Immature natural killer cell (primary cell): Measurements from ENCODE around the gene CEP290. TPM values are rescaled to one million over a fixed set of nuclear protein-coding genes. Genes with fewer than 3 reads are reported as not detected.
A peak's percentile ranks its signal among the peaks of the same experiment; 100 is the strongest.

Source experiments
- DNase-seq, 3 donors: peaks; one replicate each; pipeline ENCODE4 v3.0.0; 2022; ENCODE audit warnings: mixed read lengths in 1 of 3
- H3K27ac Mint-ChIP-seq, 6 donors: one replicate each; pipeline ENCODE4 v1.8.0; 2020; ENCODE audit warnings: mixed read lengths in 6 of 6, mild to moderate bottlenecking in 5 of 6, inconsistent platforms in 4 of 6, moderate library complexity in 3 of 6
- H3K27me3 Mint-ChIP-seq, 3 donors: one replicate each; pipeline ENCODE4 v1.8.0; 2020 to 2021; ENCODE audit warnings: low read depth in 3 of 3, mild to moderate bottlenecking in 3 of 3, mixed read lengths in 3 of 3, moderate library complexity in 3 of 3, inconsistent platforms in 1 of 3
- H3K36me3 Mint-ChIP-seq, 3 donors: one replicate each; pipeline ENCODE4 v1.8.0; 2020; ENCODE audit warnings: mixed read lengths in 3 of 3, inconsistent platforms in 2 of 3, mild to moderate bottlenecking in 2 of 3
- H3K4me1 Mint-ChIP-seq, 2 donors: one replicate each; pipeline ENCODE4 v1.8.0; 2020; ENCODE audit warnings: inconsistent platforms in 2 of 2, mild to moderate bottlenecking in 2 of 2, mixed read lengths in 2 of 2, moderate library complexity in 1 of 2
- H3K4me3 Mint-ChIP-seq, 5 donors: one replicate each; pipeline ENCODE4 v1.8.0; 2020; ENCODE audit warnings: mild to moderate bottlenecking in 5 of 5, mixed read lengths in 5 of 5, inconsistent platforms in 3 of 5, moderate library complexity in 3 of 5
- H3K9me3 Mint-ChIP-seq, 6 donors: one replicate each; pipeline ENCODE4 v1.8.0; 2020; ENCODE audit warnings: mild to moderate bottlenecking in 6 of 6, mixed read lengths in 6 of 6, inconsistent platforms in 4 of 6, moderate library complexity in 3 of 6
- polyA plus RNA-seq, 3 donors: library from polyadenylated mRNA; unstranded; fragments of 300-500 nt; fragmentation: Illumina TruSeq; gene quantifications; one replicate each; pipeline ENCODE4 v1.2.3, GENCODE V29; 2021

CEP290 gene
- polyA plus RNA-seq, 3 donors from 2014 or later, result 2.9 to 7.0 (median 4.0) TPM

DNA sequence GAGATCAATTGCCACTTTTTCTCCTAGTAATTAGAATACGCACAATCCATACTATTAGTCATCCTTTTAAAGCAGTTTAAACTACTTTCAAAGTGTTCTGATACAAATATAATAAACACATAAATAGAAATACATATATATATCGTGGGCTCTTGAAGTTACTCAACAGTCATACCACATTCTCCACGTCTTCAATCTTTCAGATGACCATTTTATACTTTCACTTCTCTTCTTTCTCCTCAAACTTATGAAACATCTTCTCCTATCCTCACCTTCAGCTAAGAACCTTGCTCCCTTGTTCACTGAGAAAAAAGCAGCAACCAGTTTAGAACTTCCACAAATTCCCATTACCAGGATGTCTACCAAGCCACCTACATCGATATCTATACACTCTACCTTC is 19.2 kb downstream of the CEP290 start:
- peaks cover 11 to 16% (median 13%) of the 10 kb centered on the region in 3 donors for H3K36me3 Mint-ChIP-seq

DNA sequence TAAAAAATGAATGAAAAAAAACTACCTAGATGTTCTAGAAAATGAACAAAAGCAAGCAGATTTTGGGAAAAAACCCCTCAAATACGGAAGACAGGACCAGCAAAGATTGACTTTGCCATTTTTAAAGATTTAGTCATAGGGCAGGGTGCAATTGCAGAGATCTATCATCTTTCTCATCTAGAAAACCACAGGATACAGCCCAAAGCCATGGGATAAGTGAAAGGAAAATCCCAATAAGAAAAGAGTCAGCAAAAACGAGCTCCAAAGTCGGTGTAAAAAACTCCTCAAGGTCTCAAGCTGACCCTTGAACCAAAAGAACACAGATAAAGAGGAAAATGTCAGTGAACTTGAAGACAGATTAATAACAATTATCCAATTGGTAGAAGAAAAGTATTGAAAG is 28.0 kb downstream of the CEP290 start:
- no peak for DNase-seq
- Mint-ChIP-seq H3K27ac (no peak overlapping the region), H3K27me3 (peaks cover 0 to 2% (median 0%) of the 10 kb centered on the region in 3 donors), H3K4me1 (no peaks in the 10 kb centered on the region), H3K9me3 (no peaks in the 10 kb centered on the region), H3K36me3 (peaks cover 37 to 62% (median 50%) of the 10 kb centered on the region in 3 donors), H3K4me3 (no peak overlapping the region)

More for the DNA sequence above, 19.2 kb downstream of the CEP290 start:
- no peaks in the 10 kb centered on the region for H3K9me3 Mint-ChIP-seq
- no peaks in the 10 kb centered on the region for H3K4me1 Mint-ChIP-seq
- no peak overlapping the region for H3K4me3 Mint-ChIP-seq
- DNase-seq, result no peak
- H3K27me3 Mint-ChIP-seq, result no peaks in the 10 kb centered on the region
- H3K27ac Mint-ChIP-seq, result no peak overlapping the region

DNA sequence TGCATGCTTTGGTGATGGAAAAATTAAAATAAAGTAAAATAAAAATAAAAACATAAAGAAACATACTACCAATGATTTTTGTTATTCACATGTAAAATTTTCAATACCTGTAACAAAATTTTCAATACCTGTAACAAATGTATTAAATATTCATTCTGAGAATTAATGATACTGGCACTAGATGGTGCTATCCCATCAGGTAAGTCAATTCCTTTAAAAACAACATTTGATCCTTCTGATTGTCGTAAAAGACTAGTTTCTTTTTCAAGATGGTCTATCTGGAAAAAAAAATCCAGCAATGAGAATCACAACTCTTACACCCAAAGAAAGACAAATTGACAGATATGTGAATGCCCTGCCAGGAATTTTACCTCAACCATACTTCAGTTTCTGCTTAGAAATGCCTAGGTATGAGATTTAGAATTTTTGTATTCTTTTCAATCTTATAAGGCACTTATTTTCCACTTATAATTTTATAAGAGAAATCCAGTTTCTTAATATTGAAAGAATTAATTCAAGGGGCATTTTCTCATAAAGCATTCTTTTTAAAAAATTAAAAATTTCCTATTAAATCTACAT is 30.7 kb downstream of the CEP290 start:
- Mint-ChIP-seq H3K36me3 (peaks cover 32 to 58% (median 41%) of the 10 kb centered on the region in 3 donors), H3K27ac (no peak overlapping the region), H3K4me1 (no peaks in the 10 kb centered on the region), H3K27me3 (no peaks in the 10 kb centered on the region), H3K9me3 (no peaks in the 10 kb centered on the region), H3K4me3 (no peak overlapping the region)
- DNase-seq, result peak in 2 of 3 donors; percentile 3 to 5

DNA sequence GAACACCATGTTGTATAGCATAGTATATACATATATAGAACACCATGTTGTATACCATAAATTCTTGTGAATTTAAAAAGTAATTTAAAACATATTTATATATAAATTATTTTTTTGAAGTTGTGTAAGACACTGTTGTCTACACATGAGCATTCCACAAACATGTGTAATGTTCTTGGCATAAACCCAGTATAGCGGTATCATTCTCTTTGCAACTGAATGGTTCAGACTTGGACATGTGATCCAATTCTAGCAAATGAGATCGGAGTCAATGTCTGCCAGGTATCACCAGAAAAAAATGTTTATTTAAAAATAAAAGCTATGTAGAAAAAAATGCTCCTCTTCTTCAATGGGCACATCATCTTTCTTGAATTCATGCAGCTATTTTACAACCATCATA is 33.9 kb downstream of the CEP290 start:
- Mint-ChIP-seq H3K4me1 (no peaks in the 10 kb centered on the region), H3K9me3 (no peaks in the 10 kb centered on the region)

DNA sequence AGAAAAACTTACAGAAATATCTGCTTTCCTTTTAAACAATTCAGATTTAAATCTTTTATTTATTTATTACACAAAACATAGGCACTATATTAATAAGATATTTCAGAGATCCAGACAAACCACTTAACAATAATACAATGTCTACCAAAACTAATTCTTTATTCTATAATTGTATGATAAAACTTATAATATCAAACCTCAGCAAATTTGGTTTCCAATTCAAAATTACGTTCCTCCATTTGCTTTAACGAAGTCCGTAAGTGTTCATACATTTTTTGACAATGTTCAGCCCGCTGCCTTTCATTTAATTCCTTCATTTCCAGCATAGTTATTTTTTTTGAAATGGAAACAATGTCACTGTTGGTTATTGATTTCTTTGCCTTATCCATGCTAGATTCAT is 48.3 kb downstream of the CEP290 start:
- Mint-ChIP-seq H3K27ac (no peak overlapping the region), H3K9me3 (no peaks in the 10 kb centered on the region), H3K27me3 (no peaks in the 10 kb centered on the region), H3K4me3 (no peak overlapping the region), H3K4me1 (no peaks in the 10 kb centered on the region), H3K36me3 (peaks cover 16 to 27% (median 17%) of the 10 kb centered on the region in 3 donors)
- no peak for DNase-seq

More for the DNA sequence above, 33.9 kb downstream of the CEP290 start:
- H3K36me3 Mint-ChIP-seq, result peaks cover 24 to 54% (median 28%) of the 10 kb centered on the region in 3 donors
- DNase-seq, result no peak
- no peak overlapping the region for H3K27ac Mint-ChIP-seq
- H3K4me3 Mint-ChIP-seq, result no peak overlapping the region
- H3K27me3 Mint-ChIP-seq, result no peaks in the 10 kb centered on the region

GRCh38 chr12:88092771-88093170 is 49.1 kb downstream of the CEP290 start:
- H3K4me1 Mint-ChIP-seq, result no peaks in the 10 kb centered on the region
- H3K27ac Mint-ChIP-seq, result peak overlapping the region in 1 of 6 donors; percentile 35

GRCh38 chr12:88084210-88084609 is 57.7 kb downstream of the CEP290 start:
- no peak for DNase-seq
- Mint-ChIP-seq H3K9me3 (no peaks in the 10 kb centered on the region), H3K4me1 (no peaks in the 10 kb centered on the region), H3K4me3 (no peak overlapping the region), H3K27me3 (no peaks in the 10 kb centered on the region), H3K27ac (no peak overlapping the region), H3K36me3 (peaks cover 47 to 58% (median 47%) of the 10 kb centered on the region in 3 donors)

More at GRCh38 chr12:88092771-88093170, 49.1 kb downstream of the CEP290 start:
- Mint-ChIP-seq H3K9me3 (no peaks in the 10 kb centered on the region), H3K36me3 (peaks cover 15 to 28% (median 17%) of the 10 kb centered on the region in 3 donors), H3K4me3 (no peak overlapping the region), H3K27me3 (no peaks in the 10 kb centered on the region)
- no peak for DNase-seq

GRCh38 chr12:88083634-88084033 is 58.3 kb downstream of the CEP290 start:
- no peak overlapping the region for H3K4me3 Mint-ChIP-seq
- no peak for DNase-seq
- no peaks in the 10 kb centered on the region for H3K27me3 Mint-ChIP-seq
- peaks cover 42 to 53% (median 47%) of the 10 kb centered on the region in 3 donors for H3K36me3 Mint-ChIP-seq
- H3K27ac Mint-ChIP-seq, result no peak overlapping the region
- no peaks in the 10 kb centered on the region for H3K9me3 Mint-ChIP-seq
- H3K4me1 Mint-ChIP-seq, result no peaks in the 10 kb centered on the region

DNA sequence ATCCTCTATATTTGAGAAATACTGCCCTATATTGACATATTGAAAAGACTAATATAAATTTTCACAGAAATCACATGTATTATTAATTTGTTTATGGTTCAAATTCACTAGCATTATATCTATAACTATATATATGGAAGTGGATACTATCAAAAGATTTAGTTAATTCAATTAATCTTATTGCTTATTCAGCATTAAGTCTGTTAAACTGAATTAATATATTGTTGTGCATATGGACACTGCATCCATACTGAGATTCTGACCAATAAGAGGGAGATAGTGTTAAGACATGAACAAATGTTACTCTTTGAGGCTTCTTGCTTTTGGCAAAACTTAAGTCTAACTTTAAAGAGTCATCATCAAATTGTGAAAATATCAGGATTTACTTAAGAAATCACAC is 60.6 kb downstream of the CEP290 start:
- Mint-ChIP-seq H3K4me1 (no peaks in the 10 kb centered on the region), H3K4me3 (no peak overlapping the region), H3K9me3 (no peaks in the 10 kb centered on the region), H3K27ac (no peak overlapping the region), H3K36me3 (peaks cover 39 to 48% (median 40%) of the 10 kb centered on the region in 3 donors), H3K27me3 (no peaks in the 10 kb centered on the region)
- no peak for DNase-seq

GRCh38 chr12:88067301-88067700 is 74.6 kb downstream of the CEP290 start:
- no peak for DNase-seq
- Mint-ChIP-seq H3K27ac (no peak overlapping the region), H3K4me1 (peaks cover 9 to 15% of the 10 kb centered on the region in 2 donors), H3K4me3 (no peak overlapping the region), H3K9me3 (no peaks in the 10 kb centered on the region), H3K36me3 (peaks cover 26 to 34% (median 33%) of the 10 kb centered on the region in 3 donors), H3K27me3 (no peaks in the 10 kb centered on the region)

GRCh38 chr12:88063375-88063774 is 78.5 kb downstream of the CEP290 start:
- DNase-seq, result no peak
- peak overlapping the region in 2 of 6 donors; percentile 3 to 16 for H3K27ac Mint-ChIP-seq
- H3K36me3 Mint-ChIP-seq, result peaks cover 10 to 23% (median 18%) of the 10 kb centered on the region in 3 donors
- H3K27me3 Mint-ChIP-seq, result no peaks in the 10 kb centered on the region
- peaks cover 9 to 19% of the 10 kb centered on the region in 2 donors for H3K4me1 Mint-ChIP-seq
- no peak overlapping the region for H3K4me3 Mint-ChIP-seq
- no peaks in the 10 kb centered on the region for H3K9me3 Mint-ChIP-seq

DNA sequence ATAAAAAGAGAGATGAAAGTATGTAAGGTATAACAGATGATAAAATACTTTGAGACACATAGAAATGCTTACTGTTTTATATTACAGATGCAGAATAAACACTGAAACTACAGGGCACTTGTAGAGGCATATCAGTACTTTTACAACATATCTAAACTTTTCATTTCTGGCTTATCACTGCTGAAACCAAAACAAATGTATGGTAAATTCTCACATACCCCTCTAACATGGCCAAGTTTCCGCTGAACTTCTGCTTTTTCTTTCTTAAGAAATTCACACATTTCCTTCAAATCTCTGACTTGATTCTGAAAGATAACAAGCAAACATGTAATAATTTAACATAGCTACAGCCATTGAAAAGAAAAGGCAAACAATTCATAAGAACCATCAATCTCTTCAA is 79.4 kb downstream of the CEP290 start:
- Mint-ChIP-seq H3K36me3 (peaks cover 15 to 29% (median 24%) of the 10 kb centered on the region in 3 donors), H3K4me3 (no peak overlapping the region), H3K27ac (peak overlapping the region in 1 of 6 donors; percentile 41), H3K27me3 (no peaks in the 10 kb centered on the region), H3K4me1 (peaks cover 9 to 19% of the 10 kb centered on the region in 2 donors), H3K9me3 (no peaks in the 10 kb centered on the region)
- DNase-seq, result no peak

DNA sequence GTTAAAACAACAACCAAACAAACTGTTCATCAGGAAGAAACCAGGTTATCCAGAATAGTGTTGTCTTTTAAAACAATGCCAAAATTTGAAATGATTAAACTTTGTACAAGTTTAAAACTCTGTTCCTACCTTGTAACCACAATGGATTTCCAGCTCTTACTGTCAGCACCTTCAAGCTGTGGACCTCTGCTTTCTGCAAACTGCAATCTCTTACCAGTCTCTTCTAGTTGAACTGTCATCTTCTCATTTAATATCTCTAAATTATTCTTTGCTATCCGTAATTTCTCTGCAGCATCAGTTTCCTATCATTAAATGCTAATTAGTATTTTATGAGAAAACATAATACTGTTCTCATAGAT is 83.2 kb downstream of the CEP290 start:
- Mint-ChIP-seq H3K36me3 (peaks cover 20 to 46% (median 27%) of the 10 kb centered on the region in 3 donors), H3K4me1 (peaks cover 9 to 18% of the 10 kb centered on the region in 2 donors), H3K4me3 (no peak overlapping the region), H3K9me3 (no peaks in the 10 kb centered on the region), H3K27me3 (no peaks in the 10 kb centered on the region), H3K27ac (peak overlapping the region in 1 of 6 donors; percentile 15)
- no peak for DNase-seq

DNA sequence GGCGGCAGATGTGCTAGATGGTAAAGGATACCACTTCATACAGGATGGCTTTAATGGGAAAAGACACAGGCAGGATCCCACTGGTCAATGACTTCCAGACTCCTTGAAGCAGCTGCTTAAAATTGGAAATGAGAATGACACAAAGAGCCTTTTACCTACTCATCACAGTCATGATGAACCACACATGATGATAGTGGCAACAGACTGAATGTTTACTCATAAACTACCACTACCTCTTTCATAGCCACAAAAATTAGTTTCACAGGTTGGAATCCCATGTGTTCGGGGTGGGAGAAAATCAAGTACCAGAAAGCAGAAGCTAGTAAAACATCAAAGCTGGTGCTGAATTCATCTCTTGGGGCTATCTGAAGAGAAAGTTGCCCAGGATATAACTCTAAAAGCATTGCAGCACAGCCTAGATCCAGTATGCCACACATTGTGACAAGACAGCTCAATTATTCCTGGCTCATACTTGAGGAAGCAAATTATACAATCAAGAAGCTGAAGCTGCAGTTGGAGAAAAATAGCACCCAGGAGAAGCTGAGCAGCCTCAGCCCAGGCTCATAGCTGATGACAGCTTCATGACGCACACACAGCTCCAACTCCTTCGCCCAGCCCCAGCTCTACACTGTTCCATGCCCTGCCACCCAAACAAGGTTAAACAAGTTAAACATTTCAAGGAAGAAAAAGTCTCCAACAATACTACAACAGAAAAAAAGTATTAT is 83.7 kb downstream of the CEP290 start:
- H3K36me3 Mint-ChIP-seq, result peaks cover 20 to 44% (median 27%) of the 10 kb centered on the region in 3 donors

More for the DNA sequence above, 83.7 kb downstream of the CEP290 start:
- DNase-seq, result no peak
- H3K27me3 Mint-ChIP-seq, result no peaks in the 10 kb centered on the region
- peak overlapping the region in 1 of 6 donors; percentile 15 for H3K27ac Mint-ChIP-seq
- H3K4me3 Mint-ChIP-seq, result no peak overlapping the region
- H3K9me3 Mint-ChIP-seq, result no peaks in the 10 kb centered on the region
- peaks cover 6 to 13% of the 10 kb centered on the region in 2 donors for H3K4me1 Mint-ChIP-seq
